Inflammatory macrophage treated with lipopolysaccharide for 4 hours (primary cell): ENCODE results near the gene UNC5B.
A peak's percentile ranks its signal among the peaks of the same experiment; 100 is the strongest.

Experiments used
- DNase-seq: peaks from one replicate; pipeline ENCODE4 v3.0.0-alpha.2; 2020

Gene UNC5B

DNA sequence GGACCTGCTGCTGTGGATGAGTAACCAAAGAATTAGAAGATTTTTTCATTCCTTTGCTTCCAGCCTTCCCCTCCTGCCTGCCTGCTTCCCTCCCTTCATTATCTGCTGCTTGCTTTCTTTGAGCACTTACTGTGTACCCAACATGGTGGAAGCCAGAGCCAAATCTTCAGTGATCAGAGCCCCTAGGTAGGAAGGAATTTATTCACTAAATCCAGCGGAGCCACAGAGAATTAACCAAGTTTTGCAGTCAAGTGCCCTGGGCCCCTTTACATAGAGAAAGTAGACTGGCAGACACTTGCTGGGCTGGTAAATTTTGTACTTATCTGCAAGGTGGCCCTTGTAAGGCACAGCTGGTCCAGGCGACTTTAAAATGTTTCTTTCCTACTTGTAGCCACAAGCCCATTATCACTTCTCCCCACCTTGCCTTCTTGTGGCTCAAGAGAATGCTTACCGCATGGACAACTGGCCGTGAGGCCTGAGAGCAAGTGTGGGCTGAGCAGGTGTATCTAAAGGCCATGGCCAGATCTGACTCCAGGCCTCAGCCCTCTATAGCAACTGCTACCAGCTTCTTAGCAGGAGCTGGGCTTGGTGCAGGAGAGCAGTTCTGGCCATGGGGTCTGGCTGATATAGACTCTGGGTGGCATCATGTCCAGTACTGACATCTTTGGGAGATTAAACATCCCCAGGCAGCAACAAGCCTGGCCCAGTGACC is 11.1 kb downstream of the UNC5B start:
- no peak for DNase-seq

DNA sequence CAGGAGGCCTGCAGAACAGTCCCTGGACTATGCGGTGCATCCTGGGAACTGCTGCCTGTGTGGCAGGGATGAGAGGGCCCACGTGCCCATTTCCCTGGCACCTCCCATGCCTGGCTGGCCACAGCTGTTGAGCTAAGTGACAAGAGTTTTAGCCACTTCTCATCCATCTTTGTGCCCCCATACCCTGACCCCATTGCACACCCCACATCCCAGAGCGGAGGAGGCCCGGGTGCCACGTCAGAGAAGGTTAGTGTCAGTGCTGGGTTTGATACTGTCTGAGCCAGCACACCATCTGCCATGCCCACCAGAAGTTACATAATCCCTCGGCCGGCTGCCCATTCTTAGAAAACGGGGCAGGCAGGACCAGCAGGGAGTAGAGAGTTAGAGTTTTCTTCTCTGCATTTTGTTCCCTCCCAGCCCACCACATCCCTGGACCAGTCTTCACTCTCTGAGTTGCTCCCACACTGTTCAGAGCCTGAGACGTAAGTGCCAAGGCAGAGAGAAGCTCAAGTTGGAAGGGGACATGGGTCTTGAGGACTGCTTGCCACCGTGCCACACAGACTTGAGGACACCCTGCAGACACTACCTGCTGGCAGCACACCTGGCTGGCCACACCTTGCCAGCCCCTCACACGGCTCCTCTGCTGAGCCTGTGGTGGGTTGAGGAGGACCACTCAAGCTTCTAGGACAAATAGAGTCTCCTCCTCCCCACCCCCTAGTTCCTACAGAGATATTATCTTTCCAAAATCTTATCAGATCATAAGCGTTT is 13.1 kb downstream of the UNC5B start:
- DNase-seq = no peak

GRCh38 chr10:71228875-71229675 is 16.7 kb downstream of the UNC5B start:
- DNase-seq = no peak

GRCh38 chr10:71229726-71230655 is 17.6 kb downstream of the UNC5B start:
- peak; percentile 24 for DNase-seq

- DNase-seq = no peak
Measured at GRCh38 chr10:71230656-71231025, 18.3 kb downstream of the UNC5B start.

- no peak for DNase-seq
Measured at GRCh38 chr10:71231206-71231605, 18.8 kb downstream of the UNC5B start.

- no peak for DNase-seq
Measured at GRCh38 chr10:71232089-71232998, 20.0 kb downstream of the UNC5B start.

- DNase-seq = no peak
Measured at GRCh38 chr10:71233482-71233892, 21.1 kb downstream of the UNC5B start.

- DNase-seq = peak; percentile 85
Measured at GRCh38 chr10:71234004-71234894, 21.9 kb downstream of the UNC5B start.

GRCh38 chr10:71234970-71235685 is 22.8 kb downstream of the UNC5B start:
- DNase-seq = peak; percentile 57

- no peak for DNase-seq
Measured at GRCh38 chr10:71235808-71236207, 23.4 kb downstream of the UNC5B start.

GRCh38 chr10:71236286-71236685 is 23.9 kb downstream of the UNC5B start:
- DNase-seq = no peak

DNA sequence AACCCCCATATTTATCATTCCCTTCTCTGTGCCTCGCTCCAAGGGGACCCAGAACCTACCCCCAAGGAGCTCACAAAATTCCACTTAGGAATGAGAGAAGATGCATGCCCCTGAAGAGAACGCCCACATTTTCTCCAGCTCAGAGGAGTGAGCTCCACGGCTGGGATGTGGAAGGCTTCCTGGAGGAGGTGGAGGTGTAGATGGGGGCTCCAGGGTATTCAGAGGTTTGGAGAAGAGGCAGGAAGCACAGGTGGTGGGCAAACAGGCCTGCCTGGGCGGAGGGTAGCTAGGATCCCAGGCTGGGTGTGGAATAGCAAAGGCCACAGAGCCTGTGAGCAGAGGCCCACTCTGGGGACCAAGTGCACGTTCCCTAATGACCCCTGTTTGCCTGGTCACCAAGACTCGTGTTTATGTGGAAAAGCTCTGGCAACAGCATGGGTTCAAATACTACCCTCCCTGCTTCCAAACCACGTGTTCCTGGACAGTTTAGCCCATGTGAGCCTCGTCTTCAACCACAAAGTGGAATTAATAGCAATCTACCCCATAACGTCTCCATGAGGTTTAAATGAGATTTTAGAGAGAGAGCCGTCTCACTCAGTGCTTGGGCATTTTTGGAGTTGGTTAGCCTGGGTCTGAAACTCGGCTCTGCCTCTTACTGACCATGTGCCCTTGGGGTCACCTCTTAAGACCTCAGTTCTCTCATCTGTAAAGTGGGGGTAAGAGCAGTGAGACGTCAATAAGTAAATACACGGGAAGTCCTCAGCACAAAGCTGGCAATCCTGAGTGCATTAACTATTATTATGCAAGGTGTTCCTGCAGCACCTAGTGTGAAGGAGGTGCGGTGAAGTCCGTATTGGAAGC is 24.7 kb downstream of the UNC5B start:
- no peak for DNase-seq

- no peak for DNase-seq
Measured at GRCh38 chr10:71237843-71238623, 25.7 kb downstream of the UNC5B start.

DNA sequence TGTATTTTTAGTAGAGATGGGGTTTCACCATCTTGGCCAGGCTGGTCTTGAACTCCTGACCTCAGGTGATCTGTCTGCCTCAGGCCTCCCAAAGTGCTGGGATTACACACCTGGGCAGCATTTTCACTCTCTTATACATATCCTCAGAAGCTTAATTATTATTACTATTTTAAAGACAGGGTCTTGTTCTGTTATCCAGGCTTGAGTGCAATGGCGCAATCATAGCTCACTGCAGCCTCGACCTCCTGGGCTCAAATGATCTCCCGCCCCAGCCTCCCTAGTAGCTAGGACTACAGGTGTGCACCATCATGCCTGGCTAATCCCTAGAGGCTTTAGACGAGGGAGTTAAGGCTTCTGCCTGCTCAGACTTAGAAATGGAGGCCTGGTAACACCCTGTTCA is 26.3 kb downstream of the UNC5B start:
- no peak for DNase-seq

DNA sequence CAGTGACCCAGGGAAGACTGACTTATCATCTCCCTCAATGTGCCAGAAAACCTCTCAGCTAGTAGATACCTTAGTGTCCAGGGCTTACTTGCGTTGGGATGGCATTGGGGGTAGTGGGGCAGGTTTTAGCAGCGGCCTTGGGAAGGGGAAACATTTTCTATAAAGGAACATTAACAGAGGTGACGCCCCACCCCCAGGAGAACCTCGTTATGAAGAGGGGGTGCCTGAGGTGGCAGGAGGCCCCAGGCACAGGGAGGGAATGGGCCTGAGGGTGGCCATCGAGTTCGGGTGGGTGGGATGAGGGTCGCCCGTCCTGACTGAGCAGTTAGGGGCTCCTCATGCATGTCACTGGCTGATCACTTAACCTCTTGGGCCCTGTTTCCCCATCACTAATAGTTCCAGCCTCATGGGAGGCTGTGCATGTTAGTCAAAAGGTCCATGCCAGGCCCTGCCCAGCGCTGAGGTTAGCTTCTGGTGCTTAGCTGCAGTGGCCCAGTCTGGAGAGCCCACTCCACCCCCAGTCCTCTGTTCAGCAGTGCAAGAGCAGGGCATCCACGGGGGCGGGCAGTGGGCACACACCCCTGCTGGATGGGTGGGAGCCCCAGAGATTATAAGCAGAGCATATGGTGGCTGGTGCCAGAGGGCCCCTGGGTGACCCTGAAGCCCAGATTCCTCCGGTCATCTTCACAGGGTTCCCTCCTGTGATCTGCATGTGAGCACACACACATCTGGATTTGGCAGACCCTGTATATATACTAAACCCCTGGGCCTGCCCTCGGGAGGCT is 27.0 kb downstream of the UNC5B start:
- no peak for DNase-seq
